GM06990 (cell line): ENCODE measurements around the gene PPIP5K2.

Experiments used
- DNase-seq: peaks from one replicate; pipeline ENCODE4 v3.0.0-alpha.2; 2011; ENCODE audit not compliant: insufficient read length; ENCODE audit errors: extremely low read depth
- H3K27me3 ChIP-seq: replicated peaks from 2 replicates; pipeline ENCODE4 v1.6.0; 2011; ENCODE audit warnings: low read length; ENCODE audit not compliant: control insufficient read depth, insufficient read depth
- H3K36me3 ChIP-seq: 2 replicates; pipeline ENCODE4 v1.5.1; 2011; ENCODE audit warnings: low read length; ENCODE audit not compliant: control insufficient read depth, insufficient read depth
- H3K4me3 ChIP-seq: replicated peaks from 2 replicates; pipeline ENCODE4 v1.5.1; 2011; ENCODE audit warnings: low read depth, mild to moderate bottlenecking, control low read depth, low read length
- TF ChIP-seq, protein P1 (sequence below): IDR thresholded peaks from 2 replicates; pipeline ENCODE4 v1.5.1; 2011; ENCODE audit warnings: low read length, control low read depth, mild to moderate bottlenecking, inconsistent platforms; ENCODE audit not compliant: insufficient read depth, poor library complexity, severe bottlenecking

Gene PPIP5K2

DNA sequence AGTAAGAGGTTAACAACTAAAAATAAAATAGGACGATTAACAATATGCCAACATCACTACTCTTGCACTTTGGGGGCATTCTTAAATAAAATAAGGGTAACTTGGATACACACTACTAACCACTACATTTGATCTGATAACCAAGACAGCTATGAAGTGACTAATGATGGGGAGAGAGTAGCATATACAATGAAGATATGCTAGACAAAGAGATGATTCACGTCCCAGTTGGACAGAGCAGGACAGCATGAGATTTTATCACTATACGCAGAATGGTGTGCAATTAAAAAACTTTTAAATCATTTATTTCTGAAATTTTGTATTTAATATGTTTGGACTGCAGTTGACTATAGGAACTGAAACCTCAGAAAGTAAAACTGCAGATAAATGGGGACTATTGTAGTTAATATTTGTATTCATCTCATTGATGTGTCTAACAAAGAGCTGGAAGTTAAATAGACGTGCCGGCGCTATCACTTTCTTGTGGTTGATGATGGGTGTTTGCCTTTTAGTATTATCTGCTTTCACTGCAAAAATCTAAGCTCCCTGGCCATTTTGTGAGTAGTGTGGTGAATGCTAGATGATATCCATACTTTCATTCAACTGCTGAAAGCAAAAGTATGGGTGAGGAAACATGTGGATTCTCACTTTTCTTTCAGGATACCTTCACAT is 18.9 kb upstream of the PPIP5K2 start:
- Histone ChIP-seq H3K27me3 (no peaks in the 10 kb centered on the region), H3K36me3 (no peaks in the 10 kb centered on the region), H3K4me3 (no peak overlapping the region)
- DNase-seq = no peak
- TF ChIP-seq, protein P1, sequence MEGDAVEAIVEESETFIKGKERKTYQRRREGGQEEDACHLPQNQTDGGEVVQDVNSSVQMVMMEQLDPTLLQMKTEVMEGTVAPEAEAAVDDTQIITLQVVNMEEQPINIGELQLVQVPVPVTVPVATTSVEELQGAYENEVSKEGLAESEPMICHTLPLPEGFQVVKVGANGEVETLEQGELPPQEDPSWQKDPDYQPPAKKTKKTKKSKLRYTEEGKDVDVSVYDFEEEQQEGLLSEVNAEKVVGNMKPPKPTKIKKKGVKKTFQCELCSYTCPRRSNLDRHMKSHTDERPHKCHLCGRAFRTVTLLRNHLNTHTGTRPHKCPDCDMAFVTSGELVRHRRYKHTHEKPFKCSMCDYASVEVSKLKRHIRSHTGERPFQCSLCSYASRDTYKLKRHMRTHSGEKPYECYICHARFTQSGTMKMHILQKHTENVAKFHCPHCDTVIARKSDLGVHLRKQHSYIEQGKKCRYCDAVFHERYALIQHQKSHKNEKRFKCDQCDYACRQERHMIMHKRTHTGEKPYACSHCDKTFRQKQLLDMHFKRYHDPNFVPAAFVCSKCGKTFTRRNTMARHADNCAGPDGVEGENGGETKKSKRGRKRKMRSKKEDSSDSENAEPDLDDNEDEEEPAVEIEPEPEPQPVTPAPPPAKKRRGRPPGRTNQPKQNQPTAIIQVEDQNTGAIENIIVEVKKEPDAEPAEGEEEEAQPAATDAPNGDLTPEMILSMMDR = no peak

DNA sequence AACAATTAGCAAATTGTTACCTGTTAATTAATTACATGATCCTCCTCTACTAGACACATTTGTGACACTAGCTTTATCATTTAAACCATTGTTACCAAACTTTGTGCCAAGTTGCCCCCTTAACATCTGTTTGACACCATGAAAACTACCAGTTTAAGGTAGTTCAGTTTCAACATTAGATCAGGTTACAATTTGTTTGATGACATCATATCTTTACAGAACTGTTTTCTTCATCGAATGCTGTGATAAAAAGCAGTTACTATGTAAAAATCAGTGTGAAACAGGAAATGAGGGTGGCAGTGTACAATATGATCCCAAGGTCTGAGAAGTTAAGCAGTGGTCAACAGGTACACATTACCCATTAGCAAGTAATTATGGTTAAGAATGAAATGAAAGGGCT is 17.9 kb upstream of the PPIP5K2 start:
- DNase-seq = no peak
- TF ChIP-seq, protein P1 = no peak
- Histone ChIP-seq H3K27me3 (no peaks in the 10 kb centered on the region), H3K4me3 (no peak overlapping the region), H3K36me3 (no peaks in the 10 kb centered on the region)

DNA sequence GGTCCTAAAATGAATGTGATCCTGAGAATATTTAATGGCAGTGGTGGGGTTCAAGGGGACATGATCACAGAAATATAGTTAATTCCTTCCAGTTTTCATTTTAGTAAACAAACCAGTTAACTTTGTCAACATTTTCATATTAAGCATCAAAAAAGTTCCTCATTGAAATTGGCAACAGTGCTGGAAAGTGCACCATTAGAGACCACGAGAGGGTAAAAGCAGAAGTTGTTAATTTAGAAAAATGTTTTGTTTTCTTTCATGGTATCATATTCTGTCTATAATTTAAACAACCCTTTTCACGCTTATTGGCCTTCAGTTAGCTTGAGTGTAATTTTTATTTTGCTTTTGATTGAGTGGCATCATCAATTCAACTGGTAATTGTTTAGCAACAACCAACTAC is 12.0 kb upstream of the PPIP5K2 start:
- TF ChIP-seq, protein P1 = no peak

DNA sequence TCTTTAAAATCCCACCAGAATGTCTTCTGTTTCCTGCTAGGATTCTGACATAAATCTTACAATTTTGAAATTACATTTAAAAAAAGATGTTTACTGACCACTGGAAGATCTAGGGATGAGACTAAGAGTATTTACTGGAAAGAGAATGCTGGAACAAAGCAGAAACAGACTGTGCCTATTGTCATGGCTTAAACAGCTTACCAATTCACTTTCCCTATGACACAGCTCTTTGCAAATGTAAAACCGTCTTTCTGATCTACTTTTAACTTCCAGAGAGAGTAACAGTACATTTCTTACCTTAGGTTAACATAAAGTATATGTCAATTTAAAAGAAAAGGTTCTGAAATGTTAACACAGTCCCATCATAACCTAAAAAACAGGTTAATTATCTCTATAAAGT is 10.8 kb upstream of the PPIP5K2 start:
- TF ChIP-seq, protein P1 = no peak
- no peak for DNase-seq
- Histone ChIP-seq H3K27me3 (no peaks in the 10 kb centered on the region), H3K4me3 (no peak overlapping the region), H3K36me3 (no peaks in the 10 kb centered on the region)

More for the DNA sequence above, 12.0 kb upstream of the PPIP5K2 start:
- DNase-seq = no peak
- Histone ChIP-seq H3K4me3 (no peak overlapping the region), H3K36me3 (no peaks in the 10 kb centered on the region), H3K27me3 (no peaks in the 10 kb centered on the region)

DNA sequence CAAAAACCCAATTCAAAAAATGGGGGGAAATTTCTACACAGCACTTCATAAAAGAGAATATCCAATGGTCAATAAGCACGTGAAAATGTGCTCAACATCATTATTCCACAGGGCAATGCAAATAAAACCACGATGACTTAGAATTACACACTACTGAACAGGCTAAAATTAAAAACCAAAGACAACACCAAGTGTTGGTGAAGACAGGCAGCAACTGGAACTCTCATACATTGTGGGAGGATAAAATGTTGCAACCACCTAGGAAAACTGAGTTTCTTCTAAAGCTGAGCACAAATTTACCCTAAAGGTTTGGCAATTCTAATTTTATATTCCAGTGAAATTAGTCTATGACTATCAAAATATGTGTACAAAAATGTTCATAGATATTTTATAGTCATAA is 9.7 kb upstream of the PPIP5K2 start:
- H3K27me3 ChIP-seq = no peaks in the 10 kb centered on the region
- H3K36me3 ChIP-seq = no peaks in the 10 kb centered on the region
- TF ChIP-seq, protein P1 = no peak
- H3K4me3 ChIP-seq = no peak overlapping the region
- no peak for DNase-seq

DNA sequence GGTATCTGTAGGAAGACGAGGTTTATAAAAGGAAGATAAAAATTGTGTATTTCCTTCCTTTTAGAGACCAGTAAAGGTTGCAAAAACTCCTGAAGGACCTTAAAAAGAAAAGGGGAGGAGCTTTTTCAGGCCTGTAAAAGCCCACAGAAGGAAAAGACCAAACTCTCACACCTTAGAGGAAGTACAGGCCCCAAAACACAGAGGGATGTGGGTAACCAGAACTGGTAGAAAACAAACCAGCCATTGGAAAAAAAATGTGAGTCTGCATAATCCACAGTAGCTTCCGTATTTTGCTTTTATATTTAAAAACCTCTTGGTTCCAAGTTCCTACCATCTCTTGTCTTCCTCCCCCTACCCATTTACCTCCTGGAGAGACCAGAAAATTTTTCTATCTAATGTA is 8.6 kb upstream of the PPIP5K2 start:
- DNase-seq = no peak
- no peaks in the 10 kb centered on the region for H3K27me3 ChIP-seq
- TF ChIP-seq, protein P1 = no peak
- no peaks in the 10 kb centered on the region for H3K36me3 ChIP-seq
- no peak overlapping the region for H3K4me3 ChIP-seq
